GM12878 (cell line): ENCODE measurements around the gene SELE.

Experiments
- ATF2 ChIP-seq: IDR thresholded peaks from 2 replicates; pipeline ENCODE4 v1.6.1; 2012; ENCODE audit warnings: low read length, inconsistent platforms
- BMI1 ChIP-seq: fragments of 450-650 bp; IDR thresholded peaks from 2 replicates; pipeline ENCODE4 v1.6.1; 2016; ENCODE audit warnings: mild to moderate bottlenecking, moderate library complexity, borderline replicate concordance
- CTCF ChIP-seq, 3 experiments: IDR thresholded peaks in 2 of 3; conservative IDR thresholded peaks in 1 of 3; 2 replicates each; pipeline ENCODE4 v1.5.1; 2011; ENCODE audit warnings: low read depth in 3 of 3, low read length in 3 of 3, mild to moderate bottlenecking in 3 of 3, control low read depth in 2 of 3, moderate library complexity in 2 of 3, inconsistent platforms in 1 of 3, mixed read lengths in 1 of 3; ENCODE audit not compliant: control insufficient read depth in 2 of 3, insufficient read depth in 1 of 3; ENCODE audit errors: extremely low read depth in 1 of 3
- HDAC6 ChIP-seq: fragments of 200-600 bp; sonication (generic); IDR thresholded peaks from one replicate; pipeline ENCODE4 v1.8.0; 2017; ENCODE audit warnings: antibody characterized with exemption; ENCODE audit not compliant: unreplicated experiment
- NFYB ChIP-seq: IDR thresholded peaks from 2 replicates; pipeline ENCODE4 v1.6.1; 2011; ENCODE audit warnings: low read depth, mild to moderate bottlenecking, low read length, improper control_type of control experiment, moderate library complexity; ENCODE audit not compliant: insufficient read depth
- PAX8 ChIP-seq: fragments of 450-650 bp; IDR thresholded peaks from 2 replicates; pipeline ENCODE4 v1.6.1; 2017; ENCODE audit warnings: mild to moderate bottlenecking, moderate library complexity
- POLR2A ChIP-seq: IDR thresholded peaks from 2 replicates; pipeline ENCODE4 v1.6.1; 2011; ENCODE audit warnings: low read depth, mild to moderate bottlenecking, low read length
- SMC3 ChIP-seq: IDR thresholded peaks from 2 replicates; pipeline ENCODE4 v1.6.1; 2011; ENCODE audit warnings: low read length, improper control_type of control experiment, borderline replicate concordance
- ZNF274 ChIP-seq: IDR thresholded peaks from one replicate; pipeline ENCODE4 v1.8.0; 2011; ENCODE audit not compliant: insufficient read length, insufficient read depth

GRCh38 chr1:169711469-169712308, 22.2 kb downstream of the SELE start, which contains the start of gene SELL:
- TF ChIP-seq CTCF (IDR thresholded peaks at IDR 0.05 in 2 of 3, conservative IDR thresholded peaks at IDR 0.05 in 1 of 3; ENCODE audit: control insufficient read depth in 2 of 3, extremely low read depth in 1 of 3, insufficient read depth in 1 of 3, low read depth in 3 of 3, low read length in 3 of 3) (peak; percentile 91 to 98 (median 95)), BMI1 (no peak), ATF2 (no peak), NFYB (no peak), POLR2A (peak; percentile 44; the same call in 1 of the 2 replicates), SMC3 (peak; percentile 97), HDAC6 (no peak), PAX8 (no peak), ZNF274 (no peak)
